ENCODE results near the gene NACA. TPM values are rescaled to one million over a fixed set of nuclear protein-coding genes. Genes with fewer than 3 reads are reported as not detected.
"Not testable (repeated sequence)": the region's sequence is repeated elsewhere in the genome, so short reads cannot be mapped to it uniquely, and the experiment has no call there.

The NACA gene
- total and polyA plus RNA-seq, 4 donors, result 575 to 2,977 (median 1,095) TPM

GRCh38 chr12:56715798-56716197 is 9.3 kb downstream of the NACA start:
- H3K4me3 ChIP-seq (ENCODE audit: low read length in 2 of 2), result no peak overlapping the region
- H3K9me3 ChIP-seq (ENCODE audit: control insufficient read depth, low read length), result no peaks in the 10 kb centered on the region
- no peak overlapping the region for H3K27ac ChIP-seq (ENCODE audit: low read depth in 1 of 2, low read length in 2 of 2)
- peaks cover 0 to 3% of the 10 kb centered on the region in 2 donors for H3K4me1 ChIP-seq (ENCODE audit: control insufficient read depth in 1 of 2, insufficient read depth in 2 of 2, low read length in 2 of 2)
- no peaks in the 10 kb centered on the region for H3K27me3 ChIP-seq (ENCODE audit: control insufficient read depth in 1 of 2, insufficient read depth in 2 of 2, low read length in 1 of 2)
- ATAC-seq (ENCODE audit: low FRiP score) (no peak), DNase-seq (peak in 1 of 2 donors; percentile 27)
- 61 to 69% methylated on average over 8 of the region's 8 CpGs for WGBS, 2 donors
- peaks cover 8 to 17% of the 10 kb centered on the region in 2 donors for H3K36me3 ChIP-seq (ENCODE audit: control insufficient read depth in 1 of 2, insufficient read depth in 2 of 2, low read length in 1 of 2)
- intact Hi-C loops (cut with DNase I), result no loop called here

- whole genome bisulfite sequencing, 2 donors, result 94 to 96% methylated on average over 2 of the region's 2 CpGs
- Histone ChIP-seq H3K36me3 (ENCODE audit: control insufficient read depth in 1 of 2, insufficient read depth in 2 of 2, low read length in 1 of 2) (peaks cover 8 to 17% of the 10 kb centered on the region in 2 donors), H3K27ac (ENCODE audit: low read depth in 1 of 2, low read length in 2 of 2) (no peak overlapping the region), H3K27me3 (ENCODE audit: control insufficient read depth in 1 of 2, insufficient read depth in 2 of 2, low read length in 1 of 2) (no peaks in the 10 kb centered on the region), H3K4me3 (ENCODE audit: low read length in 2 of 2) (no peak overlapping the region), H3K9me3 (ENCODE audit: control insufficient read depth, low read length) (no peaks in the 10 kb centered on the region), H3K4me1 (ENCODE audit: control insufficient read depth in 1 of 2, insufficient read depth in 2 of 2, low read length in 2 of 2) (no peaks in the 10 kb centered on the region)
- no peak for ATAC-seq (ENCODE audit: low FRiP score)
- intact Hi-C loops (cut with DNase I), result no loop called here
- DNase-seq, result no peak
Measured at GRCh38 chr12:56714431-56714929, 10.6 kb downstream of the NACA start.

GRCh38 chr12:56713345-56713744 is 11.8 kb downstream of the NACA start:
- WGBS, 2 donors, result 86 to 91% methylated on average over 3 of the region's 3 CpGs
- no peaks in the 10 kb centered on the region for H3K9me3 ChIP-seq (ENCODE audit: control insufficient read depth, low read length)
- peaks cover 8 to 17% of the 10 kb centered on the region in 2 donors for H3K36me3 ChIP-seq (ENCODE audit: control insufficient read depth in 1 of 2, insufficient read depth in 2 of 2, low read length in 1 of 2)
- no peak for DNase-seq
- no peaks in the 10 kb centered on the region for H3K4me1 ChIP-seq (ENCODE audit: control insufficient read depth in 1 of 2, insufficient read depth in 2 of 2, low read length in 2 of 2)
- intact Hi-C loops (cut with DNase I), result no loop called here
- no peak overlapping the region for H3K4me3 ChIP-seq (ENCODE audit: low read length in 2 of 2)
- H3K27me3 ChIP-seq (ENCODE audit: control insufficient read depth in 1 of 2, insufficient read depth in 2 of 2, low read length in 1 of 2), result no peaks in the 10 kb centered on the region
- no peak for ATAC-seq (ENCODE audit: low FRiP score)
- H3K27ac ChIP-seq (ENCODE audit: low read depth in 1 of 2, low read length in 2 of 2), result no peak overlapping the region

- Histone ChIP-seq H3K4me3 (ENCODE audit: low read length in 2 of 2) (no peak overlapping the region), H3K27me3 (ENCODE audit: control insufficient read depth in 1 of 2, insufficient read depth in 2 of 2, low read length in 1 of 2) (no peaks in the 10 kb centered on the region), H3K27ac (ENCODE audit: low read depth in 1 of 2, low read length in 2 of 2) (no peak overlapping the region), H3K4me1 (ENCODE audit: control insufficient read depth in 1 of 2, insufficient read depth in 2 of 2, low read length in 2 of 2) (no peaks in the 10 kb centered on the region), H3K9me3 (ENCODE audit: control insufficient read depth, low read length) (no peaks in the 10 kb centered on the region), H3K36me3 (ENCODE audit: control insufficient read depth in 1 of 2, insufficient read depth in 2 of 2, low read length in 1 of 2) (peaks cover 6 to 15% of the 10 kb centered on the region in 2 donors)
- WGBS, 2 donors, result 75 to 79% methylated on average over 5 of the region's 5 CpGs
- ATAC-seq (ENCODE audit: low FRiP score) (no peak), DNase-seq (peak in 1 of 2 donors; percentile 22)
- intact Hi-C loops (cut with DNase I), result no loop called here
Measured at GRCh38 chr12:56709759-56710376, 15.2 kb downstream of the NACA start.

GRCh38 chr12:56704522-56704921 is 20.6 kb downstream of the NACA start:
- ATAC-seq (ENCODE audit: low FRiP score); H3K4me1 ChIP-seq (ENCODE audit: control insufficient read depth in 1 of 2, insufficient read depth in 2 of 2, low read length in 2 of 2); intact Hi-C loops (cut with DNase I); H3K27me3 ChIP-seq (ENCODE audit: control insufficient read depth in 1 of 2, insufficient read depth in 2 of 2, low read length in 1 of 2); H3K36me3 ChIP-seq (ENCODE audit: control insufficient read depth in 1 of 2, insufficient read depth in 2 of 2, low read length in 1 of 2); H3K27ac ChIP-seq (ENCODE audit: low read depth in 1 of 2, low read length in 2 of 2); H3K9me3 ChIP-seq (ENCODE audit: control insufficient read depth, low read length); H3K4me3 ChIP-seq (ENCODE audit: low read length in 2 of 2): not testable (repeated sequence)
- 74 to 83% methylated on average over 5 of the region's 5 CpGs for WGBS, 2 donors
- DNase-seq, result peak in 1 of 2 donors; percentile 20

GRCh38 chr12:56699020-56699661 is 26.0 kb downstream of the NACA start:
- DNase-seq (no peak), ATAC-seq (ENCODE audit: low FRiP score) (no peak)
- intact Hi-C loops (cut with DNase I), result no loop called here
- H3K9me3 ChIP-seq (ENCODE audit: control insufficient read depth, low read length), result no peaks in the 10 kb centered on the region
- H3K27ac ChIP-seq (ENCODE audit: low read depth in 1 of 2, low read length in 2 of 2), result no peak overlapping the region
- H3K4me1 ChIP-seq (ENCODE audit: control insufficient read depth in 1 of 2, insufficient read depth in 2 of 2, low read length in 2 of 2), result no peaks in the 10 kb centered on the region
- H3K27me3 ChIP-seq (ENCODE audit: control insufficient read depth in 1 of 2, insufficient read depth in 2 of 2, low read length in 1 of 2), result no peaks in the 10 kb centered on the region
- H3K4me3 ChIP-seq (ENCODE audit: low read length in 2 of 2), result no peak overlapping the region
- 79 to 84% methylated on average over 3 of the region's 3 CpGs for whole genome bisulfite sequencing, 2 donors
- H3K36me3 ChIP-seq (ENCODE audit: control insufficient read depth in 1 of 2, insufficient read depth in 2 of 2, low read length in 1 of 2), result no peaks in the 10 kb centered on the region

GRCh38 chr12:56695327-56696101 is 29.6 kb downstream of the NACA start:
- no peaks in the 10 kb centered on the region for H3K4me1 ChIP-seq (ENCODE audit: control insufficient read depth in 1 of 2, insufficient read depth in 2 of 2, low read length in 2 of 2)
- H3K27me3 ChIP-seq (ENCODE audit: control insufficient read depth in 1 of 2, insufficient read depth in 2 of 2, low read length in 1 of 2), result no peaks in the 10 kb centered on the region
- no peaks in the 10 kb centered on the region for H3K36me3 ChIP-seq (ENCODE audit: control insufficient read depth in 1 of 2, insufficient read depth in 2 of 2, low read length in 1 of 2)
- H3K4me3 ChIP-seq (ENCODE audit: low read length in 2 of 2), result no peak overlapping the region
- 36 to 47% methylated on average over 2 of the region's 2 CpGs for WGBS, 2 donors
- H3K9me3 ChIP-seq (ENCODE audit: control insufficient read depth, low read length), result no peaks in the 10 kb centered on the region
- DNase-seq (peak in 1 of 2 donors; percentile 31), ATAC-seq (ENCODE audit: low FRiP score) (no peak)
- H3K27ac ChIP-seq (ENCODE audit: low read depth in 1 of 2, low read length in 2 of 2), result no peak overlapping the region
- intact Hi-C loops (cut with DNase I), result no loop called here

- Histone ChIP-seq H3K36me3 (ENCODE audit: control insufficient read depth in 1 of 2, insufficient read depth in 2 of 2, low read length in 1 of 2) (no peaks in the 10 kb centered on the region), H3K27ac (ENCODE audit: low read depth in 1 of 2, low read length in 2 of 2) (no peak overlapping the region), H3K4me3 (ENCODE audit: low read length in 2 of 2) (no peak overlapping the region), H3K27me3 (ENCODE audit: control insufficient read depth in 1 of 2, insufficient read depth in 2 of 2, low read length in 1 of 2) (no peaks in the 10 kb centered on the region), H3K4me1 (ENCODE audit: control insufficient read depth in 1 of 2, insufficient read depth in 2 of 2, low read length in 2 of 2) (no peaks in the 10 kb centered on the region), H3K9me3 (ENCODE audit: control insufficient read depth, low read length) (no peaks in the 10 kb centered on the region)
- peak in 1 of 2 donors; percentile 21 for DNase-seq
- 86 to 91% methylated on average over 5 of the region's 5 CpGs for WGBS, 2 donors
- intact Hi-C loops (cut with DNase I), result no loop called here
- no peak for ATAC-seq (ENCODE audit: low FRiP score)
Measured at GRCh38 chr12:56694161-56694560, 30.9 kb downstream of the NACA start.

All from aorta (tissue), 5 donors.